ENCODE data around the gene ASCL2. TPM values are rescaled to one million over a fixed set of nuclear protein-coding genes. Genes with fewer than 3 reads are reported as not detected.

ASCL2 gene
- total and polyA plus RNA-seq, 2 of the 4 experiments (the other 2 are of a cell fraction), result not detected

- Histone ChIP-seq H4K5ac (ENCODE audit: low read depth, low read length) (no peak overlapping the region), H3K27ac (ENCODE audit: insufficient read depth, low read length) (no peak overlapping the region), H3K4me3 (ENCODE audit: insufficient read depth, low read depth, low read length) (no peak overlapping the region), H3K9me1 (ENCODE audit: insufficient read depth, low read length) (no peaks in the 10 kb centered on the region), H4K20me1 (ENCODE audit: insufficient read depth, low read length) (no peaks in the 10 kb centered on the region), H3K36me3 (ENCODE audit: control insufficient read depth, insufficient read depth, low read length) (no peaks in the 10 kb centered on the region), H3K4ac (ENCODE audit: low read depth, low read length) (no peak overlapping the region), H3K23ac (ENCODE audit: low read depth, low read length) (no peak overlapping the region), H3K9me3 (ENCODE audit: control insufficient read depth, insufficient read depth, low read length) (no peaks in the 10 kb centered on the region), H3K9ac (ENCODE audit: low read depth, low read length) (no peak overlapping the region), H3K14ac (replicated peaks; ENCODE audit: low read depth, low read length) (no peak overlapping the region), H3K18ac (ENCODE audit: low read depth, low read length) (no peak overlapping the region), H2BK20ac (ENCODE audit: low read depth, low read length) (no peak overlapping the region), H2AFZ (replicated peaks; ENCODE audit: low read length, poor library complexity) (no peak overlapping the region), H2BK120ac (ENCODE audit: low read depth, low read length) (no peak overlapping the region), H3K4me2 (ENCODE audit: low read depth, low read length) (no peak overlapping the region), H4K91ac (ENCODE audit: insufficient read depth, low read depth, low read length) (no peak overlapping the region), H2AK9ac (replicated peaks; ENCODE audit: low read depth, low read length, poor library complexity) (no peak overlapping the region), H3K27me3 (ENCODE audit: control insufficient read depth, insufficient read depth, low read length) (peaks cover 63% of the 10 kb centered on the region), H3K4me1 (ENCODE audit: control insufficient read depth, insufficient read depth, low read length) (no peaks in the 10 kb centered on the region), H3K56ac (ENCODE audit: extremely low read depth, insufficient read depth, low read length) (no peak overlapping the region), H4K8ac (ENCODE audit: low read depth in 2 of 2, low read length in 2 of 2) (no peak overlapping the region), H2AK5ac (ENCODE audit: low read depth, low read length) (no peak overlapping the region), H2BK15ac (ENCODE audit: low read depth, low read length) (no peak overlapping the region), H3K79me1 (ENCODE audit: low read depth in 1 of 2, low read length in 2 of 2) (no peaks in the 10 kb centered on the region), H2BK5ac (ENCODE audit: low read depth, low read length, poor library complexity, severe bottlenecking) (no peak overlapping the region)
- in situ Hi-C loops (cut with MboI; ENCODE audit: low sequenced_read_pairs) (no loop called here), intact Hi-C loops (cut with micrococcal nuclease) (no loop called here), dilution Hi-C loops (cut with HindIII; ENCODE audit: low sequenced_read_pairs, unreplicated experiment) (no loop called here)
- DNase-seq (no peak), ATAC-seq (ENCODE audit: low read depth) (no peak)
- TF ChIP-seq NFE2L2 (IDR thresholded peaks at IDR 0.05; ENCODE audit: low read depth, low read length) (no peak), CHD1 (IDR thresholded peaks at IDR 0.05; ENCODE audit: low read depth, low read length) (no peak), RAD21 (IDR thresholded peaks at IDR 0.05; ENCODE audit: low read length) (no peak), FOS (IDR thresholded peaks at IDR 0.05; ENCODE audit: low read depth, low read length) (no peak), MAZ (IDR thresholded peaks at IDR 0.05; ENCODE audit: borderline replicate concordance, low read depth, low read length) (no peak), SMC3 (IDR thresholded peaks at IDR 0.05; ENCODE audit: low read depth, low read length) (no peak), CTCF (conservative IDR thresholded peaks at IDR 0.05; ENCODE audit: low read depth, low read length) (no peak), BHLHE40 (IDR thresholded peaks at IDR 0.05; ENCODE audit: low read depth, low read length) (no peak), CEBPB (IDR thresholded peaks at IDR 0.05; ENCODE audit: low read depth, low read length) (no peak), RFX5 (IDR thresholded peaks at IDR 0.05; ENCODE audit: low read depth, low read length) (no peak), POLR2A (IDR thresholded peaks at IDR 0.05; ENCODE audit: low read depth, low read length) (no peak), MXI1 (IDR thresholded peaks at IDR 0.05; ENCODE audit: borderline replicate concordance, low read depth, low read length) (no peak), RCOR1 (IDR thresholded peaks at IDR 0.05; ENCODE audit: insufficient replicate concordance, low read length) (no peak), ELK1 (IDR thresholded peaks at IDR 0.05; ENCODE audit: borderline replicate concordance, low read depth, low read length) (no peak)
- TF ChIP-seq, protein P1, sequence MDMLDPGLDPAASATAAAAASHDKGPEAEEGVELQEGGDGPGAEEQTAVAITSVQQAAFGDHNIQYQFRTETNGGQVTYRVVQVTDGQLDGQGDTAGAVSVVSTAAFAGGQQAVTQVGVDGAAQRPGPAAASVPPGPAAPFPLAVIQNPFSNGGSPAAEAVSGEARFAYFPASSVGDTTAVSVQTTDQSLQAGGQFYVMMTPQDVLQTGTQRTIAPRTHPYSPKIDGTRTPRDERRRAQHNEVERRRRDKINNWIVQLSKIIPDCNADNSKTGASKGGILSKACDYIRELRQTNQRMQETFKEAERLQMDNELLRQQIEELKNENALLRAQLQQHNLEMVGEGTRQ (IDR thresholded peaks at IDR 0.05; ENCODE audit: low read depth, low read length), result no peak
- WGBS, 2 experiments (ENCODE audit: extremely low coverage in 2 of 2, insufficient read length in 1 of 2), result 83% methylated on average over 8 of the region's 26 CpGs; no CpG with 5 or more reads in 1 of the 2 experiments
- no TSS peak for BruUV-seq (replicated peaks)
- POLR2A ChIA-PET (ENCODE audit: unreplicated experiment), result no interaction called here
- CTCF ChIA-PET, result no interaction called here
Measured at GRCh38 chr11:2266586-2267305, 3.6 kb downstream of the ASCL2 start.

Data from IMR-90 (cell line).